Endothelial cell of umbilical vein (primary cell): ENCODE measurements around the gene MPP3. TPM values are rescaled to one million over a fixed set of nuclear protein-coding genes. Genes with fewer than 3 reads are reported as not detected.

Experiments
- BruUV-seq: library from RNA; stranded (reverse); fragments of 400-500 nt; replicated peaks from 2 replicates; lab custom pipeline; 2021; lab: Mats Ljungman, UMichigan
- CTCF ChIA-PET: fragments of 300-600, 350-600 bp; sonication (Branson Sonifier 250); formaldehyde crosslinking; loops from one replicate; lab custom pipeline; 2021; ENCODE audit warnings: antibody characterized with exemption, inconsistent platforms; lab: Charles Lee
- POLR2A ChIA-PET: fragments of 300-600, 350-600 bp; sonication (Branson Sonifier 250); formaldehyde crosslinking; loops from one replicate; lab custom pipeline; 2021; ENCODE audit warnings: antibody characterized with exemption, inconsistent platforms; lab: Charles Lee
- DNase-seq: peaks from one replicate; pipeline ENCODE4 v3.0.0-alpha.2; 2011; ENCODE audit warnings: low read depth, low spot score
- FAIRE-seq: peaks from 2 replicates; lab custom pipeline; 2011; peaks lifted over from hg19 to GRCh38; lab: Jason Lieb, UNC
- H2AFZ ChIP-seq: 2 replicates; pipeline ENCODE4 v1.6.0; 2012; ENCODE audit warnings: low read depth, low read length, control low read depth, inconsistent platforms
- H3K27ac ChIP-seq: 2 replicates; pipeline ENCODE4 v1.5.1; 2011; ENCODE audit warnings: low read depth, mild to moderate bottlenecking, control low read depth, low read length, moderate library complexity; ENCODE audit not compliant: insufficient read depth
- H3K27me3 ChIP-seq, 2 experiments: 2 replicates each; pipeline versions ENCODE4 v1.6.0 to v1.6.1; 2011; ENCODE audit warnings: low read length in 2 of 2, mixed read lengths in 1 of 2; ENCODE audit not compliant: control insufficient read depth in 2 of 2, insufficient read depth in 2 of 2
- H3K36me3 ChIP-seq, 2 experiments: 2 replicates in 1 of 2; 3 replicates in 1 of 2; pipeline ENCODE4 v1.5.1; 2011; ENCODE audit warnings: low read length in 2 of 2, mild to moderate bottlenecking in 1 of 2, moderate library complexity in 1 of 2; ENCODE audit not compliant: control insufficient read depth in 2 of 2, insufficient read depth in 2 of 2; ENCODE audit errors: extremely low read depth in 1 of 2
- H3K4me1 ChIP-seq: 3 replicates; pipeline ENCODE4 v1.5.1; 2011; ENCODE audit warnings: mild to moderate bottlenecking, low read length; ENCODE audit not compliant: control insufficient read depth, insufficient read depth; ENCODE audit errors: extremely low read depth
- H3K4me2 ChIP-seq: 2 replicates; pipeline ENCODE4 v1.6.1; 2011; ENCODE audit warnings: low read length, control low read depth, mixed read lengths; ENCODE audit not compliant: insufficient read depth
- H3K4me3 ChIP-seq, 3 experiments: fragments of 200-600 bp in 1 of 3; sonication (generic), shearing (Covaris generic) in 1 of 3; replicated peaks in 1 of 3; 2 replicates each; pipeline ENCODE4 v1.5.1; 2011 to 2016; ENCODE audit warnings: control low read depth in 3 of 3, low read length in 3 of 3, mild to moderate bottlenecking in 2 of 3, inconsistent platforms in 1 of 3, low read depth in 1 of 3, moderate library complexity in 1 of 3; ENCODE audit not compliant: insufficient read depth in 1 of 3
- H3K79me2 ChIP-seq: 2 replicates; pipeline ENCODE4 v1.6.0; 2012; ENCODE audit warnings: low read length, inconsistent platforms; ENCODE audit not compliant: control insufficient read depth, insufficient read depth
- H3K9ac ChIP-seq: replicated peaks from 2 replicates; pipeline ENCODE3; 2011; ENCODE audit warnings: low read length, control low read depth; ENCODE audit not compliant: insufficient read depth; ENCODE audit errors: extremely low read depth
- H3K9me1 ChIP-seq: replicated peaks from 3 replicates; pipeline ENCODE4 v1.6.0; 2011; ENCODE audit warnings: mild to moderate bottlenecking, low read length; ENCODE audit not compliant: control insufficient read depth, insufficient read depth; ENCODE audit errors: extremely low read depth
- H3K9me3 ChIP-seq: replicated peaks from 2 replicates; pipeline ENCODE4 v1.5.1; 2012; ENCODE audit warnings: low read length, inconsistent platforms; ENCODE audit not compliant: control insufficient read depth, insufficient read depth
- H4K20me1 ChIP-seq: replicated peaks from 2 replicates; pipeline ENCODE3; 2011; ENCODE audit warnings: mild to moderate bottlenecking, low read length; ENCODE audit not compliant: control insufficient read depth, insufficient read depth; ENCODE audit errors: extremely low read depth
- CTCF ChIP-seq, 2 donors: IDR thresholded peaks; 1 replicate in 1 of 2; 2 replicates in 1 of 2; pipeline ENCODE4 v1.5.1; 2011; ENCODE audit warnings: low read length in 2 of 2, mild to moderate bottlenecking in 2 of 2, moderate library complexity in 2 of 2, control low read depth in 1 of 2, inconsistent platforms in 1 of 2, low read depth in 1 of 2; ENCODE audit not compliant: insufficient read depth in 1 of 2; ENCODE audit errors: extremely low read depth in 1 of 2
- EZH2 ChIP-seq: IDR thresholded peaks from 2 replicates; pipeline ENCODE4 v1.6.1; 2012; ENCODE audit warnings: borderline replicate concordance, low read depth, mild to moderate bottlenecking, moderate library complexity, low read length, inconsistent platforms; ENCODE audit not compliant: severe bottlenecking
- FOS ChIP-seq: IDR thresholded peaks from 2 replicates; pipeline ENCODE4 v1.6.1; 2011; ENCODE audit warnings: mild to moderate bottlenecking, low read length, moderate library complexity, borderline replicate concordance; ENCODE audit not compliant: insufficient read depth
- GATA2 ChIP-seq: IDR thresholded peaks from 2 replicates; pipeline ENCODE4 v1.7.0; 2011; ENCODE audit warnings: low read depth, mild to moderate bottlenecking, moderate library complexity, mixed read lengths, low read length; ENCODE audit not compliant: insufficient read length, insufficient read depth
- JUN ChIP-seq: IDR thresholded peaks from 2 replicates; pipeline ENCODE4 v1.6.1; 2011; ENCODE audit warnings: borderline replicate concordance, low read depth; ENCODE audit not compliant: insufficient read length, insufficient read depth
- MAX ChIP-seq: IDR thresholded peaks from 2 replicates; pipeline ENCODE4 v1.6.1; 2011; ENCODE audit not compliant: insufficient read depth, insufficient read length
- POLR2A ChIP-seq: IDR thresholded peaks from 2 replicates; pipeline ENCODE4 v1.6.1; 2012; ENCODE audit warnings: low read depth, mild to moderate bottlenecking, control low read depth, low read length
- POLR2AphosphoS5 ChIP-seq: IDR thresholded peaks from 2 replicates; pipeline ENCODE4 v1.6.1; 2012; ENCODE audit warnings: low read depth, mild to moderate bottlenecking, control low read depth, low read length, moderate library complexity; ENCODE audit not compliant: insufficient read depth
- dilution Hi-C: fragments of 300-500 bp; cut with MboI; formaldehyde crosslinking; loops from one replicate; pipeline ENCODE4 v1.15.0; 2019; ENCODE audit warnings: low sequenced_read_pairs; ENCODE audit not compliant: extremely low pct_ligation_motif_present
- intact Hi-C: fragments of 100-400 bp; cut with micrococcal nuclease; formaldehyde crosslinking; loops from one replicate; pipeline ENCODE4 v1.10.0; 2022
- polyA plus RNA-seq, 4 experiments: library from polyadenylated mRNA; depleted of rRNA in 3 of 4; stranded (reverse) in 3 of 4; unstranded in 1 of 4; fragments of >200 nt; gene quantifications; 2 replicates each; pipeline versions ENCODE4 v1.2.1 to v1.2.3, GENCODE V29; 2011 to 2012; ENCODE audit warnings: missing spikeins in 1 of 4
- total RNA-seq: library from RNA; stranded (reverse); gene quantifications from 2 replicates; pipeline ENCODE4 v1.2.3, GENCODE V29; 2021

The MPP3 gene
- total and polyA plus RNA-seq, 2 donors (not counting 3 experiments of a cell fraction or from before 2014, with no cell fraction given) = 6.1 to 11.3 TPM

GRCh38 chr17:43846963-43847371, 14.0 kb upstream of the MPP3 start, which contains the start of gene CD300LG:
TSS of gene CD300LG (plus strand) at chr17:43847176. CDS start at chr17:43847217, 41 bp downstream.
- no TSS peak for BruUV-seq
- Histone ChIP-seq H3K9ac (no peak within 1 kb of the TSS), H3K27ac (no peak within 1 kb of the TSS), H2AFZ (no peak within 1 kb of the TSS), H3K4me2 (no peak within 1 kb of the TSS), H3K27me3 (peaks cover 3% of the 10 kb centered on the region in 2 experiments), H3K79me2 (no peaks in the 10 kb centered on the region), H3K9me1 (no peaks in the 10 kb centered on the region), H3K9me3 (no peaks in the 10 kb centered on the region), H4K20me1 (no peaks in the 10 kb centered on the region), H3K4me1 (no peaks in the 10 kb centered on the region), H3K4me3 (no peak within 1 kb of the TSS), H3K36me3 (no peaks in the 10 kb centered on the region)
- intact Hi-C loops = loop anchor here (1.0 to 2.0 kb wide), 3 partner anchors 57 to 152 kb away; no protein-coding TSS in a partner anchor
- DNase-seq (no peak), FAIRE-seq (no peak)
- dilution Hi-C loops = no loop called here
- CTCF ChIA-PET = interaction anchor here (1.0 to 3.8 kb wide), 26 partner anchors 9 to 153 kb away, joined by 3 to 153 read pairs (median 8); partner anchors contain the start of genes CFAP97D1, DUSP3 and MPP3
- POLR2A ChIA-PET = no interaction called here
- TF ChIP-seq POLR2A (no peak), POLR2AphosphoS5 (no peak), JUN (no peak), FOS (no peak), MAX (no peak)

GRCh38 chr17:43846221-43846712, 13.3 kb upstream of the MPP3 start:
- DNase-seq = peak; percentile 74
- Histone ChIP-seq H3K4me2 (no peak overlapping the region), H3K9me3 (no peaks in the 10 kb centered on the region), H3K79me2 (no peaks in the 10 kb centered on the region), H2AFZ (no peak overlapping the region), H3K4me1 (no peaks in the 10 kb centered on the region), H3K27me3 (peaks cover 2 to 3% of the 10 kb centered on the region in 2 experiments), H3K9ac (no peak overlapping the region), H4K20me1 (no peaks in the 10 kb centered on the region), H3K4me3 (no peak overlapping the region), H3K27ac (no peak overlapping the region), H3K36me3 (no peaks in the 10 kb centered on the region), H3K9me1 (no peaks in the 10 kb centered on the region)
- POLR2A ChIA-PET = interaction anchor here (0.6 kb wide), 1 partner anchor 29 kb away, joined by 4 read pairs; no protein-coding TSS in a partner anchor
- peak; percentile 92 for FAIRE-seq
- no peak for TF ChIP-seq GATA2
- TF ChIP-seq MAX = no peak
- TF ChIP-seq POLR2AphosphoS5 = no peak
- no peak for TF ChIP-seq EZH2
- TF ChIP-seq CTCF (IDR thresholded peaks at IDR 0.05; ENCODE audit: extremely low read depth in 1 of 2, insufficient read depth in 1 of 2, low read depth in 1 of 2, low read length in 2 of 2) = peak; percentile 95 to 99
- no TSS peak for BruUV-seq
- dilution Hi-C loops (no loop called here), intact Hi-C loops (loop anchor here (1.0 to 2.0 kb wide), 3 partner anchors 56 to 151 kb away; no protein-coding TSS in a partner anchor)
- CTCF ChIA-PET = interaction anchor here (0.6 to 3.8 kb wide), 41 partner anchors 9 to 677 kb away, joined by 3 to 153 read pairs (median 6); partner anchors contain the start of genes CFAP97D1, DUSP3 and MPP3
